ENCODE results near the gene SLC12A9. TPM values are rescaled to one million over a fixed set of nuclear protein-coding genes. Genes with fewer than 3 reads are reported as not detected.

The SLC12A9 gene
- total RNA-seq, 1 experiment from 2014 or later = 24.6 TPM

GRCh38 chr7:100855515-100855914 is 3.0 kb downstream of the SLC12A9 start:
- TF ChIP-seq SIN3A (IDR thresholded peaks at IDR 0.05; ENCODE audit: low read depth) = no peak
- TF ChIP-seq TCF7L2 (IDR thresholded peaks at IDR 0.05; ENCODE audit: borderline replicate concordance, extremely low read depth, insufficient read depth, insufficient read length) = no peak
- no peak for TF ChIP-seq ATF3 (IDR thresholded peaks at IDR 0.05)
- no peak for TF ChIP-seq EZH2phosphoT487 (IDR thresholded peaks at IDR 0.05; ENCODE audit: borderline replicate concordance)
- TF ChIP-seq REST (IDR thresholded peaks at IDR 0.05; ENCODE audit: low read depth) = no peak
- no peak for TF ChIP-seq SRF (IDR thresholded peaks at IDR 0.05; ENCODE audit: low read depth)
- no peak for TF ChIP-seq POLR2AphosphoS5 (IDR thresholded peaks at IDR 0.05; ENCODE audit: low read depth, low read length)
- TF ChIP-seq SP1 (IDR thresholded peaks at IDR 0.05; ENCODE audit: low read depth) = no peak
- TF ChIP-seq RAD21 (IDR thresholded peaks at IDR 0.05; ENCODE audit: low read depth) = no peak
- no peak for TF ChIP-seq YY1 (IDR thresholded peaks at IDR 0.05; ENCODE audit: extremely low read depth, insufficient replicate concordance, low read depth, low read length)
- no peak for TF ChIP-seq POLR2A (IDR thresholded peaks at IDR 0.05; ENCODE audit: borderline replicate concordance, extremely low read depth, insufficient read depth, insufficient read length)

More at GRCh38 chr7:100855515-100855914, 3.0 kb downstream of the SLC12A9 start:
- Histone ChIP-seq H3K27me3 (ENCODE audit: insufficient read depth, low read length) (no peaks in the 10 kb centered on the region), H3K79me2 (ENCODE audit: insufficient read depth, low read length) (peaks cover 18% of the 10 kb centered on the region; the same call in 1 of the 2 replicates), H3K9me3 (ENCODE audit: control insufficient read depth in 1 of 2, insufficient read depth in 1 of 2, low read depth in 1 of 2, low read length in 2 of 2) (no peaks in the 10 kb centered on the region), H3K27ac (ENCODE audit: low read depth, low read length) (no peak overlapping the region), H3K4me1 (ENCODE audit: control insufficient read depth in 1 of 2, insufficient read depth in 2 of 2, low read length in 2 of 2) (peaks cover 6 to 16% of the 10 kb centered on the region in 2 experiments; a peak in 3 of 4 replicates), H3K9ac (ENCODE audit: low read length) (no peak overlapping the region), H3K4me2 (ENCODE audit: low read length) (no peak overlapping the region), H3K4me3 (replicated peaks in 1 of 2; ENCODE audit: low read depth in 1 of 2, low read length in 2 of 2) (no peak overlapping the region), H4K20me1 (ENCODE audit: insufficient read depth) (no peaks in the 10 kb centered on the region), H3K9me2 (ENCODE audit: insufficient read depth) (no peaks in the 10 kb centered on the region), H3K36me3 (ENCODE audit: control insufficient read depth in 1 of 2, insufficient read depth in 2 of 2, low read length in 2 of 2) (peaks cover 0 to 6% of the 10 kb centered on the region in 2 experiments; a peak in 2 of 4 replicates), H2AFZ (ENCODE audit: low read depth, low read length, poor library complexity, severe bottlenecking) (no peak overlapping the region)
- ChIA-PET POLR2A (no interaction called here), RAD21 (ENCODE audit: low non-redundant PET in 1 of 2, low total read pairs in 2 of 2, uncharacterized antibody in 2 of 2, unreplicated experiment in 2 of 2) (interaction anchor here in 1 of 2 experiments (0.6 kb wide), 1 partner anchor 14 kb away, joined by 3 read pairs; no protein-coding TSS in a partner anchor), CTCF (no interaction called here)
- intact Hi-C loops (cut with micrococcal nuclease) = no loop called here
- no TSS peak for BruUV-seq (replicated peaks)
- ATAC-seq (no peak), DNase-seq (ENCODE audit: low read depth, low spot score) (no peak)
